GM23248 (cell line): ENCODE results near the gene CENATAC. TPM values are rescaled to one million over a fixed set of nuclear protein-coding genes. Genes with fewer than 3 reads are reported as not detected.

ENCODE experiments used
- DNase-seq: peaks from one replicate; pipeline ENCODE4 v3.0.0-alpha.2; 2015
- H2AFZ ChIP-seq: fragments of 200-600 bp; sonication (generic); 2 replicates; pipeline ENCODE4 v1.6.1; 2016; ENCODE audit warnings: antibody characterized with exemption
- H3F3A ChIP-seq: fragments of 200-600 bp; sonication (generic); 2 replicates; pipeline ENCODE4 v1.6.1; 2016; ENCODE audit warnings: mild to moderate bottlenecking, antibody characterized with exemption, mixed run types; ENCODE audit not compliant: insufficient read depth
- H3K27ac ChIP-seq: fragments of 200-600 bp; sonication (generic); 2 replicates; pipeline ENCODE4 v1.5.1; 2016; ENCODE audit warnings: mild to moderate bottlenecking
- H3K27me3 ChIP-seq: fragments of 200-600 bp; sonication (generic); replicated peaks from 2 replicates; pipeline ENCODE4 v1.6.1; 2016; ENCODE audit warnings: mild to moderate bottlenecking; ENCODE audit not compliant: insufficient read depth
- H3K36me3 ChIP-seq: fragments of 200-600 bp; sonication (generic); 2 replicates; pipeline ENCODE4 v1.6.1; 2016; ENCODE audit warnings: low read depth, mild to moderate bottlenecking
- H3K4me1 ChIP-seq: fragments of 200-600 bp; sonication (generic); 2 replicates; pipeline ENCODE4 v1.6.1; 2016; ENCODE audit warnings: mild to moderate bottlenecking; ENCODE audit not compliant: insufficient read depth
- H3K4me2 ChIP-seq: fragments of 200-600 bp; sonication (generic); one replicate; pipeline ENCODE4 v1.6.1; 2016; ENCODE audit warnings: mild to moderate bottlenecking; ENCODE audit not compliant: unreplicated experiment
- H3K4me3 ChIP-seq: fragments of 200-600 bp; sonication (generic); 2 replicates; pipeline ENCODE4 v1.5.1; 2016; ENCODE audit warnings: mild to moderate bottlenecking
- H3K79me2 ChIP-seq: fragments of 200-600 bp; sonication (generic); 2 replicates; pipeline ENCODE4 v1.6.1; 2016; ENCODE audit warnings: mild to moderate bottlenecking; ENCODE audit not compliant: insufficient read depth
- H3K9ac ChIP-seq: fragments of 200-600 bp; sonication (generic); 2 replicates; pipeline ENCODE4 v1.6.1; 2016; ENCODE audit warnings: mild to moderate bottlenecking
- H3K9me2 ChIP-seq: fragments of 200-600 bp; sonication (generic); 2 replicates; pipeline ENCODE4 v1.6.1; 2016; ENCODE audit warnings: mixed run types, mild to moderate bottlenecking, moderate library complexity; ENCODE audit not compliant: insufficient read depth
- H3K9me3 ChIP-seq: fragments of 200-600 bp; sonication (generic); one replicate; pipeline ENCODE4 v1.6.1; 2017; ENCODE audit warnings: low read depth
- H4K20me1 ChIP-seq: fragments of 200-600 bp; sonication (generic); 2 replicates; pipeline ENCODE4 v1.6.0; 2016; ENCODE audit not compliant: insufficient read depth
- EZH2 ChIP-seq: fragments of 200-600 bp; sonication (generic); IDR thresholded peaks from 2 replicates; pipeline ENCODE4 v1.6.1; 2018; ENCODE audit warnings: antibody characterized with exemption, mild to moderate bottlenecking; ENCODE audit not compliant: insufficient read depth, poor library complexity, severe bottlenecking
- EZH2phosphoT487 ChIP-seq: fragments of 200-600 bp; sonication (generic); IDR thresholded peaks from 2 replicates; pipeline ENCODE4 v1.6.1; 2018; ENCODE audit warnings: antibody characterized with exemption, moderate library complexity, mild to moderate bottlenecking, low read depth; ENCODE audit not compliant: insufficient read depth
- WGBS, 2 experiments: methylation state at CpG; one replicate each; pipeline ENCODE4 v1.1.6; 2015 to 2017; ENCODE audit warnings: low lambda C conversion rate in 2 of 2, low coverage in 1 of 2; ENCODE audit errors: missing lambda C conversion rate in 2 of 2; 5-methylcytosine and 5-hydroxymethylcytosine counted together
- in situ Hi-C: fragments of 300-500 bp; cut with MboI; formaldehyde crosslinking; loops from 2 replicates; pipeline ENCODE4 v1.15.0; 2020
- polyA plus RNA-seq: library from polyadenylated mRNA; unstranded; fragments of >200 nt; fragmentation: Nextera tagmentation; extraction: Ambion mirVana; gene quantifications from 2 replicates; pipeline ENCODE4 v1.2.1, GENCODE V29; 2016
- total RNA-seq: library from RNA; depleted of rRNA; stranded (reverse); fragments of >200 nt; shearing (Covaris generic); gene quantifications from 2 replicates; pipeline ENCODE4 v1.2.3, GENCODE V29; 2014

CENATAC gene
- total and polyA plus RNA-seq, 2 experiments from 2014 or later = 13.1 to 15.3 TPM

DNA sequence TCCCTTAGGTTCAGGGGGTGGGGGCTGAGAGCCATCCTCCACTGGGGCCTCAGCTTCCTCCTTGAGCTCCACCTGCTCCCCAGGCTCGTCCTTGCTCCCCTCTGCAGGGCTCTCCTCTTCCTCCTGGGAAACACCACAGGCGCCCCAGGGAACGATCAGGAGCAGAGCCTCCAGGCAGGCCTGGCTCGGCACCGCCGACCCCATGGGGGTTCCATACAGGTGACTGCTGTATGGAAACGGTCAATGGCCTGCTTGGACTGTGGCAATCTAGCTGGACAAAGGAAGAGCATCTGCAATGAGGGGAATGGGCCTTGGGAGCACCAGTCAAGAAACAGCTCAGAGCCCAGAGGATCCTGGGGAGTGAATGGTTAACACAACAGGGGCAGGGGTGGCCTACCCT lies 51.1 kb downstream of the CENATAC start:
- H3K4me3 ChIP-seq = no peak overlapping the region
- no peaks in the 10 kb centered on the region for H4K20me1 ChIP-seq
- peaks cover 11% of the 10 kb centered on the region for H3K79me2 ChIP-seq
- no peak overlapping the region for H3K27ac ChIP-seq
- H3K4me2 ChIP-seq = no peak overlapping the region
- no peak for DNase-seq
- H3K9ac ChIP-seq = no peak overlapping the region
- no peaks in the 10 kb centered on the region for H3K9me3 ChIP-seq
- TF ChIP-seq EZH2 (no peak), EZH2phosphoT487 (no peak)
- in situ Hi-C loops = no loop called here
- no peak overlapping the region for H2AFZ ChIP-seq
- H3K9me2 ChIP-seq = no peaks in the 10 kb centered on the region
- 98% methylated on average over 7 of the region's 7 CpGs for WGBS, 2 experiments
- H3K4me1 ChIP-seq = no peaks in the 10 kb centered on the region
- no peaks in the 10 kb centered on the region for H3K27me3 ChIP-seq
- peaks cover 6% of the 10 kb centered on the region; the same call in 1 of the 2 replicates for H3F3A ChIP-seq
- peaks cover 41% of the 10 kb centered on the region for H3K36me3 ChIP-seq

DNA sequence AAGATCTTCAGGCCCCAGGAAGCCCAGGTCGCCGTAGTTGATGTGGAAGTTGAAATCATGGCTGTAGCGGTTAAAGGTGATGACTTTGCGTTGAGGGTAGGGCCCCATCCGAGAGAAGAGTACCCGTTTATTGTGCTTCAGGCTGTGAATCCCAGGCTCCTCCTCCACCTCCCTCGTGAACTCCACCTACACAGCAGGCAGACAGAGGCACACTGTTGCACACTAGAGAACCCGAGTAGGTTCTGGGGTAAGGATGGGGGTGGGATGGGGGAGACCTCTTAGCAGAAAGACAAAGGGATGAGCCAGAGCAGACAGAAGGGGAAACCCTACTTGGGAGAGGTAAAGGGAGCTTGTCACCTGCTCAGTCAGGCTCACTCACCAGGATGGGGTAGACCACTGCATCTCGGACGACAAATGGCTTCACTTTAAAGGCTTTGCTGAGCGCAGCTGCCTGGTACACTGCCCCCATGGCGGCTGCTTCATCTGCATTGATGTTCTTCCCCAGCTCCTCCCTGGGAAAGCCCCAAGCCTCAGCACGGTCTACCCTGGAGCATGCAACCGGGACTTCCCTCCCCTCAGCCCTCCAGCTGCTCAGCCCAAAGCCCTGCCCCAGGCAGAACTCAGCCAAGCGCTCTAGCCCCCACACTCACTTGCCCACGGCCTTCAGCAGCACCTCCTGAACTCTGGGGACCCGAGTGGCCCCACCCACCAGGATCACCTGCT lies 53.7 kb downstream of the CENATAC start:
- no peaks in the 10 kb centered on the region for H3K9me2 ChIP-seq
- H3K4me2 ChIP-seq = no peak overlapping the region
- no peaks in the 10 kb centered on the region for H4K20me1 ChIP-seq
- no peak overlapping the region for H3K4me3 ChIP-seq
- peaks cover 39% of the 10 kb centered on the region; the same call in 1 of the 2 replicates for H3K36me3 ChIP-seq
- no peak for TF ChIP-seq EZH2phosphoT487
- no peak for TF ChIP-seq EZH2
- no peak overlapping the region for H3K9ac ChIP-seq
- H2AFZ ChIP-seq = no peak overlapping the region
- 0 out of 2 replicates have a peak, but pooled peaks cover 6% of the 10 kb centered on the region for H3K4me1 ChIP-seq
- no peaks in the 10 kb centered on the region for H3F3A ChIP-seq
- H3K27ac ChIP-seq = no peak overlapping the region
- in situ Hi-C loops = no loop called here
- DNase-seq = no peak
- WGBS, 2 experiments = 82 to 84% methylated on average over 17 of the region's 17 CpGs
- H3K79me2 ChIP-seq = peaks cover 36% of the 10 kb centered on the region
- no peaks in the 10 kb centered on the region for H3K27me3 ChIP-seq
- no peaks in the 10 kb centered on the region for H3K9me3 ChIP-seq

DNA sequence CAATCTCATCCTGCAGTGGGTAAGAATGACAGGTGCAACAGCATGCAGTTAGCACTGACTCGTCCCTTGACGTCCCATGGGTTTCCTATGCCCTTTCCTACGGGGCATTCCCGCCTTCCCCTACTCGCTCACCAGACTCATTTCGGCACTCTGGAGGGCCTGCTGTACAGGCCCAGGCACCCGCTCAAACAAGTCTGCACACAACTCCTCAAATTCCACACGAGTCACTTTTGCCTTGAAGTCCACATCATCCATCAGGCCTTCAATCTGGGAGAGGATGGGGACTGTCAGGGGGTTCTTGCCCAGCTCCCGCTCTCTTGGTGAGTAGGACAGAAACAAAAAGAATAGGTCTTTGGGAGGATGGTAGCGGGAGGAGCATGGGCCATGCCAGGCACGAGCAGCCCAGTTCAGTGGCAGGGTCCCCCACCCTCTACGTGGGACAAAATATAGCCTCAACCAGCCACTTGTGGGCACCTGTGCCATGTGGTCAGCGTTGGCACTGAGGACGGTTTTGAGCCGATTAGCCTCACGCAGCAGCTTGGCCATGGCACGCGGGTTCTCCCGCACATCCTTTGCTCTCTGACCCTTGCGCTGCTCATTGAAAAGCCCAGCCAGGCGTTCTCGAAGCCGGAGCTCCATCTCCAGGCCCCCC lies 54.4 kb downstream of the CENATAC start:
- H3K27ac ChIP-seq = no peak overlapping the region
- H3K9ac ChIP-seq = no peak overlapping the region
- H3K4me1 ChIP-seq = 0 out of 2 replicates have a peak, but pooled peaks cover 6% of the 10 kb centered on the region
- H3F3A ChIP-seq = no peaks in the 10 kb centered on the region
- DNase-seq = no peak
- no peaks in the 10 kb centered on the region for H3K27me3 ChIP-seq
- in situ Hi-C loops = no loop called here
- H3K9me2 ChIP-seq = no peaks in the 10 kb centered on the region
- no peaks in the 10 kb centered on the region for H4K20me1 ChIP-seq
- H3K79me2 ChIP-seq = peaks cover 39% of the 10 kb centered on the region
- H2AFZ ChIP-seq = no peak overlapping the region
- peaks cover 39% of the 10 kb centered on the region; the same call in 1 of the 2 replicates for H3K36me3 ChIP-seq
- TF ChIP-seq EZH2 (no peak), EZH2phosphoT487 (no peak)
- no peak overlapping the region for H3K4me2 ChIP-seq
- H3K9me3 ChIP-seq = no peaks in the 10 kb centered on the region
- 91 to 92% methylated on average over 23 of the region's 23 CpGs for WGBS, 2 experiments
- no peak overlapping the region for H3K4me3 ChIP-seq

DNA sequence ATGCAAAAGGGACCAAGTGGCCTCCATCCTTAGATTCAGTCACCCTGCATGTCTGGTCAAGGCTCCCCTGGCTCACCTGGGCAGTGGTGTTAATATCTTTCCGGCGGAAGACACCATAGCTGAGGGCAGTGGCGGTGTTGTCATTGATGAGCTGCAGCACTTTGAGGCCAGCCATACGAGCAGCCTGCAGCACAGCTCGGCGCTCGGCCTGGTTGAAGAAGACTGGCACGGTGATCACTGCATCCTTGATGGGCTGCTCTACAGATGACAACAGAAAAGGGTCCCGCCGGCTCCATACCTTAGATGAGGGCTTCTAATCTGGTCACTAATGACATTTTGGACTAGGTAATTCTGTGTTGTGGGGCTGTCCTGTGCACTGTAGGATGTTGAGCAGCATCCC lies 56.5 kb downstream of the CENATAC start:
- Histone ChIP-seq H3F3A (peaks cover 10% of the 10 kb centered on the region; the same call in 1 of the 2 replicates), H3K4me2 (no peak overlapping the region), H3K36me3 (peaks cover 33% of the 10 kb centered on the region; the same call in 1 of the 2 replicates), H3K4me1 (peaks cover 13% of the 10 kb centered on the region; the same call in 1 of the 2 replicates), H3K9me2 (no peaks in the 10 kb centered on the region), H4K20me1 (no peaks in the 10 kb centered on the region), H3K27ac (no peak overlapping the region), H3K9me3 (no peaks in the 10 kb centered on the region), H3K4me3 (no peak overlapping the region), H2AFZ (no peak overlapping the region), H3K27me3 (no peaks in the 10 kb centered on the region), H3K9ac (no peak overlapping the region), H3K79me2 (peaks cover 39% of the 10 kb centered on the region)
- in situ Hi-C loops = no loop called here
- WGBS, 2 experiments = 98 to 99% methylated on average over 10 of the region's 10 CpGs
- no peak for DNase-seq
- TF ChIP-seq EZH2 = no peak
- TF ChIP-seq EZH2phosphoT487 = no peak
